ENCODE data around the gene ADCY9.

- TF ChIP-seq FOSL2 (IDR thresholded peaks at IDR 0.05) (no peak), FOSL2 (CRISPR knock-in tag; IDR thresholded peaks at IDR 0.05) (no peak), POLR2A (IDR thresholded peaks at IDR 0.05; ENCODE audit: low read length) (no peak)
- TF ChIP-seq, protein P1, sequence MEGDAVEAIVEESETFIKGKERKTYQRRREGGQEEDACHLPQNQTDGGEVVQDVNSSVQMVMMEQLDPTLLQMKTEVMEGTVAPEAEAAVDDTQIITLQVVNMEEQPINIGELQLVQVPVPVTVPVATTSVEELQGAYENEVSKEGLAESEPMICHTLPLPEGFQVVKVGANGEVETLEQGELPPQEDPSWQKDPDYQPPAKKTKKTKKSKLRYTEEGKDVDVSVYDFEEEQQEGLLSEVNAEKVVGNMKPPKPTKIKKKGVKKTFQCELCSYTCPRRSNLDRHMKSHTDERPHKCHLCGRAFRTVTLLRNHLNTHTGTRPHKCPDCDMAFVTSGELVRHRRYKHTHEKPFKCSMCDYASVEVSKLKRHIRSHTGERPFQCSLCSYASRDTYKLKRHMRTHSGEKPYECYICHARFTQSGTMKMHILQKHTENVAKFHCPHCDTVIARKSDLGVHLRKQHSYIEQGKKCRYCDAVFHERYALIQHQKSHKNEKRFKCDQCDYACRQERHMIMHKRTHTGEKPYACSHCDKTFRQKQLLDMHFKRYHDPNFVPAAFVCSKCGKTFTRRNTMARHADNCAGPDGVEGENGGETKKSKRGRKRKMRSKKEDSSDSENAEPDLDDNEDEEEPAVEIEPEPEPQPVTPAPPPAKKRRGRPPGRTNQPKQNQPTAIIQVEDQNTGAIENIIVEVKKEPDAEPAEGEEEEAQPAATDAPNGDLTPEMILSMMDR (IDR thresholded peaks at IDR 0.05) = no peak
Observed at GRCh38 chr16:4115209-4115948, 863 bp downstream of the ADCY9 start.

Measured in A549 (cell line).